Fibroblast of skin of abdomen (primary cell): ENCODE data around the gene SCN2B.

Source experiments
- DNase-seq: peaks from one replicate; pipeline ENCODE4 v3.0.0-alpha.2; 2013

SCN2B gene

GRCh38 chr11:118152552-118153471, 23.6 kb downstream of the SCN2B start, which contains the start of gene SCN4B:
Gene SCN4B (minus strand): TSS chr11:118152823. CDS start chr11:118152673, 150 bp downstream.
- peak; percentile 63 for DNase-seq

DNA sequence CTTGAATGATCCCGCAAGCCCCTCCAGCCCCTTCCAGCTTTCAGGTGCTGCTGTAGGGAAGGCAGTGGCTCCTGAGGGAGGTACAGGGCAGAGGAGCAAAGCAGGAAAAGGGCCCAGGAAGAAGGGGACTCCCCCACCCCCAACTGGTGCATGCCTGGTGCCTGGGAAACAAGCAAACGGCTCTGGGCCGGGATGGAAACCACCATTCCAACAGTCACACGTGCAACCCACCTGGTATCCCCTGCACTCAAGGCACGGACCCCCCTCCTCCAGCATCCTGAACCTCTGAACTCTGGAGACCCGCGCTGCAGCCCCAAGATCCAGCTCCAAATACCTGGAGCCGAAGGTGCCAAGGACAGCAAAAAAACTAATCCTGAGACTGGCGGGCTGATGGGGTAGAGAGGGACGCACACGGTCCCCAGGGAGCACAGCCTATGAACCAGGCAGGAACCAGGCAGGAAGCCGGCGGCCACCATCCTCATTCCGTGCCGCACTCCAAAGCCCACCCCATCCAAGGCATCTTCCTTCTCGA, 24.4 kb downstream of the SCN2B start:
- no peak for DNase-seq

DNA sequence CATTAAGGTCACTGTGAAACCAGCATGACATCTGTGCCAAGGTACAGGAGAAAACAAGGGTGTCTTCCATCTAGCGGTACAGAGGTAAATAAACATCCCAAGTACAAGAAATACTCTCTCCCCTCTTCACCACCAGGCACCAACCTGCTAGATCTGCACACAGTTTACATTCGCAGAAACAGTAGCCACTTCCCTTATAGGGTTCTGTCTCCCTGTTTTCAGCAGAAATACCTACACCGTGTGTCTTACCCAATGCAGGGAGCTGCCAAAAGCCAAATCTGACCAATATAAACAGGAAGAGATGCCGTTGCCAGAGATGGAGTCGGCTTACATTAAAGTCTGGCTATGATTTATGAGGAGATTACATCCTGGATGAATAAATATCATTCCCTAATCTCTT, 25.0 kb downstream of the SCN2B start:
- DNase-seq: no peak

GRCh38 chr11:118149493-118149892, 26.9 kb downstream of the SCN2B start:
- DNase-seq: no peak

DNA sequence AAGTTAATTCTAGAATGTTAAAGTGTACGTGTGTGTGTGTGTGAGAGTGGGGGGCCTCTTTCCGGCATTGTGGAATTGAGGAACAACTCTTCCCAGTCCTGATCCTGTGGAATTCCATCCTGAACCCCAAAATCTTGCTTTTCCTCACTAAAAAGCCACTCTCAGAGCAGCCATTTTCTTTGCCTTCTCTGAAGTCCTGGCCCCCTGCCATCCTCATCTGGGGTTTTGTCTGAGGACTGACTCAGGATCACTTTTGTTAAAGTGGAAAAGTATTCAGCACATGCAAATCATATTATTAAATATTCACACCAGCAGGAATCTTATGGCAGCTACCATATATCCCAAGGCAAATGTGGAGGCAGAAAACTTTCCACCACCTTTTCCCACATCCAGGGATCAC, 27.6 kb downstream of the SCN2B start:
- DNase-seq: peak; percentile 14

GRCh38 chr11:118148240-118148639, 28.2 kb downstream of the SCN2B start:
- no peak for DNase-seq

GRCh38 chr11:118147502-118147901, 28.9 kb downstream of the SCN2B start:
- DNase-seq: no peak

GRCh38 chr11:118146554-118146953, 29.9 kb downstream of the SCN2B start:
- DNase-seq: no peak

DNA sequence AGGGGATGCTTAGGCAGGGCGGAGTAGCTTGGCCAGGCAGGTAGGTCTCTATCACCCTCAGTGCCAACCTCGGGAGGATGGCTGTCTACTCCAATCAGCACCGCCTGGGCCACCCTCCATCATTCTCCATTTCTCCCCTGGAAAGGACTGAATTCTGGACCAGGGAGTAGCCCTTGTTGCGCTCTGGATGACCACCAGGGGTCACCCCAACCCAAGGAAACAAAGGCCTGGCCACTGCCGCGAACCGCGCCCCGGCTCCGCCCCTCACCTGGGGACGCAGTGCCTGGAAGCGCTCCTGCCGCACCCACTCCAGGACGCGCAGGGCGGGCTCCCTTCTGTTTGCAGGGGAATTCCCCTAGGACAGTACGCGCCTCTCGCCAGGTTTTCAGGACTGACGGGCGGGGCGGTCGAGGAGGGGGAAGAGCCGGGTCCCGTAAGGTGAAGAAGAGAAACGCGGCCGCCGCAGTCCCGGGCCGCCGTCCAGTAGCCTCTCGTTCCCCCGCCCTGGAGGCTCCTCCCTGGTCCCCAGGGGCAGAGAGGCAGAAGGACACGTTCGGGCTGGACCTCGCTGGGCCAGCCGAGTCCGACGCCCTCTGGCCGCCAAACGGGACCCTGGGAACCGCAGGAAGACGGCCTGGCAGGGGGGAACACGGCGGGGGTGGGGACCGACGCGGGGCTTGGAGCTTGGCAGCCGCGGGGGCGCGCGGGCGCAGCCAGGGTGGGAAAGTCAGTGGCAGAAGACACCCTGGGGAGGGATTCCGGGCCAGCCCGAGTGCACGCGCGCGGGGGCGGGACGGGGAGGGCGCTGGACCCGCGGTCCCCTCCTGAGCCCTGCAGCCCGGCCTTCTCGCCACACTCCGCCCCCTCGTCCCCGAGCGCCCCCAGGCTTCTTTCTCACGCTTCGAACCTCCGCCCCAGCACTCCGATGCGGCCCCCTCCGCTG, 30.9 kb downstream of the SCN2B start:
- peak; percentile 53 for DNase-seq

- no peak for DNase-seq
Measured at GRCh38 chr11:118144301-118145268, 31.9 kb downstream of the SCN2B start.

- no peak for DNase-seq
Measured at GRCh38 chr11:118143661-118144185, 32.7 kb downstream of the SCN2B start.

DNA sequence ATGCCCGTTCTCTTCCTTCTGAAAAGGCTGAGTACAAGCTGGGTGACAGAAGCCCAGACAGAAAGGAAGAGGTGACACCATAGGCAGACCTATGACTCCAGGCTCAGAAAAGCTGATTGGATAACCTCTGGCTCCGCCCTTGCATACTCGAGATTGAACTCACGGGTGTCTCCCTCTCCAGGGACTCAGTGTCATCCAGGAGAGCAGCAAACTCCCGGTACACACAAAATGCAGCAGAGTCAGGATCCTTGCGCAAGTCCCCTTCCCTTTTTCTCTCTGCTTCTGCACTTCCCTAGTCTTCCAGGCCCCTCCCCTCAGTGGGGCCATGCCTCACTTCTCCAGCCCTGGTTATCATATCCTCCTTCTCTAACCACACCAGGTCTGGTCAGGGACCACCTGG, 33.6 kb downstream of the SCN2B start:
- DNase-seq: no peak

DNA sequence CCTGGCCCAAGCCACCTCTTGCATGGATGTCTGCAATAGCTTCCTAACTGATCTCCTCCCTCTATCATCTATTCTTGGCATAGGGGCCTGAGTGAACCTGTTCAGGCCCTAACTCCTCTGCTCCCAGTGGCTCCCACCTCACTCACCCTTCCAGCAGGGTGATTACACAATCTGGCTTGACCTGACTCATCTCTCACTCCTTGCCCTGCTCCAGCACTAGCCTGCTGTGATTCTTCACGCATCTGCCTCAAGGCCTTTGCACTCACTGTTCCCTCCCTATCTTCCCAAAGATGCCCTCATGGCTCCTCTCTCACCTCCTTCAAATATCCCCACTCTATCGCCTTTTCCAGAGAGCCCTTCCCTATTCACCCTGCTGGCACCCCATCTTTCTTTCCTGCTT, 34.4 kb downstream of the SCN2B start:
- DNase-seq: no peak

DNA sequence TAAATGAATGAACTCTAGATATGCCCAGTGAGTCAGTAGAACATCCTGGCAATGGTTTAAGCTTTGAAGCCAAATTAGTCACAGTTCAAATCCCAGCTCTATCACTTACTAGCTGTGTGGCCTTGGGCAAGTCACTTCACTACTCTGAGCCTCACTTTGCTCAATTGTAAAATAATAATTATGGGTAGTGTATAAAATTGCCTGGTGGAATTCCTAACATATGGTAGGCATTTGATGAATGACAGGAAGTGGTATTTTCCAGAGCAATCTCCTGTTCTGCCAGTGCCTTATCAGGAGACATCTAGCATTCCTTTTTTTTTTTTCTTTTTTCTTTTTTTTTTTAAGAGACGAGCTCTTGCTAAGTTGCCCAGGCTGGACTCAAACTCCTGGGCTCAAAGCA, 36.9 kb downstream of the SCN2B start:
- no peak for DNase-seq

GRCh38 chr11:118138839-118139420, 37.5 kb downstream of the SCN2B start:
- no peak for DNase-seq

- DNase-seq: no peak
Measured at GRCh38 chr11:118136801-118137200, 39.6 kb downstream of the SCN2B start.

- no peak for DNase-seq
Measured at GRCh38 chr11:118136341-118136740, 40.1 kb downstream of the SCN2B start.

DNA sequence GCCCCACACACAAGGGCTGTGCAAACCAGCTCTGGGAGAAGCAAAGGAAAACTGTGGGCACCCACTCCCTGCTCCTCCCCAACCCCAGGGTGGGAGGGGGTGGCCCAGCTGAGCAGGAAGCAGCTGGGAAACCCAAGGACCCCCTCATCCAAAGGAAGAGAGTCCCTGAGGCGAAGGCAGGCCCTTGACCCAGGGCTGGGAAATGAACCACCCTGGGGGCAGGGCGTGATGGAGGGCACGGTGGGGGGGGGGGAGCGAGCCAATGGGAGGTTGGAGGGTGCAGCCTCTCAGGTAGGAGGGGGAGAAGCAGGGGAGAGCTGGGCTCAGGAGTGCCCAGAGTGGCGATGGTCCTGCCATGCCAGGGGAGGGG, 40.7 kb downstream of the SCN2B start:
- DNase-seq: no peak

DNA sequence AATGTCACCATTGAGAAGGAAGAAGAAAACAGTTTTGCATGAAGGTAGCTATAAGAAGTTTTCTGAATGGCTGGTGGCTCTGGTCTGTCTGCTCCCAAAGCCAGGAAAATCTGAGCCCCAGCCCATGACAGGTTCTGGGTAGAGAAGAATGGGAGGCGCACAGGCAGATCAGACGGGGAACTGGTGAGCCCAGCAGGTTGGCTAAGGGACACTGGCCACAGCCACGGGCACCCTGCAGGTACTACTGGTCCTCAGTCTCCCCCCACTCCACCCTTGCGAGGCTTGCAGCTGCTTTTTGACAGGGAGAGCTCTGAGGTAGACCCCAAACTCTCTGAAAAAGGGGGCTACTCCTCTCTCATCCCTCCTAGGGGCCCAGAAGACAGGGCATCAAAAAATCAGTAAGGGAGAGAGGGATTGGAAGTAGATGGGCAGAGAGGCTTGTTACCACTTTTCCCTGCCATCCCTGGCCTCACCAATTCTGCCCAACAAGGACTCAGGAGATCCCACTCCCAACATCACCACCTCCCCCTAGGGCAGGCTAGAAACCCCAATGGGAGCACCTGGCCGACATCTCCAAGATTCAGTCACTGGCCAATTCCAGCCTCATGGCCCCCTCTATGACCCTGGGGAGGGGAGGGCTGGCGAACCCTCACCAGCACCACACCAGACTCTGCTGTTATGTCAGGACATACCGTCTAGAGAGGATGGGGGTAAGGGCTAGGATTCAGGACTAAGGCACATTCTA, 41.2 kb downstream of the SCN2B start:
- no peak for DNase-seq

DNA sequence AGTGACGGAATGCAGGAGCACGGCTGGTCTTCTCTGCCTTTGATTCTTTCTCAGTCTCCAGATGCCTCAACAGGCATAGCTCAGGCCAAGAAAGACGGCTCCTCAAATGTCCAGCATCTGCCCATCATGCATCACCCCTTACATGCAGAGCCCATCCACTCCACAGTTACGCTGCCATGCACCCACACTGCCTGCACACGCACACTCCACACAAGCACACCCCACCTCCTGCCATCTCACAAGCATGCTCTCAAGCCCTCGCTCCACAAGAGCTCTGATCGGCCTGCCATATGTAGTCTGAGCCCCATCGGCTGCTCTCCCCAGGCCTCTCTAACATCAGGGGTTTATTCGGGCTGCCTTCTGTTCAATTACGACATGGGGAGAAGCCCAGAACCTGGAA, 42.6 kb downstream of the SCN2B start:
- DNase-seq: no peak
